Right kidney (tissue), 1 donor: ENCODE measurements around the gene ETNK2.

Source experiments
- DNase-seq: peaks from one replicate; pipeline ENCODE4 v3.0.0-alpha.2; 2016

The ETNK2 gene

DNA sequence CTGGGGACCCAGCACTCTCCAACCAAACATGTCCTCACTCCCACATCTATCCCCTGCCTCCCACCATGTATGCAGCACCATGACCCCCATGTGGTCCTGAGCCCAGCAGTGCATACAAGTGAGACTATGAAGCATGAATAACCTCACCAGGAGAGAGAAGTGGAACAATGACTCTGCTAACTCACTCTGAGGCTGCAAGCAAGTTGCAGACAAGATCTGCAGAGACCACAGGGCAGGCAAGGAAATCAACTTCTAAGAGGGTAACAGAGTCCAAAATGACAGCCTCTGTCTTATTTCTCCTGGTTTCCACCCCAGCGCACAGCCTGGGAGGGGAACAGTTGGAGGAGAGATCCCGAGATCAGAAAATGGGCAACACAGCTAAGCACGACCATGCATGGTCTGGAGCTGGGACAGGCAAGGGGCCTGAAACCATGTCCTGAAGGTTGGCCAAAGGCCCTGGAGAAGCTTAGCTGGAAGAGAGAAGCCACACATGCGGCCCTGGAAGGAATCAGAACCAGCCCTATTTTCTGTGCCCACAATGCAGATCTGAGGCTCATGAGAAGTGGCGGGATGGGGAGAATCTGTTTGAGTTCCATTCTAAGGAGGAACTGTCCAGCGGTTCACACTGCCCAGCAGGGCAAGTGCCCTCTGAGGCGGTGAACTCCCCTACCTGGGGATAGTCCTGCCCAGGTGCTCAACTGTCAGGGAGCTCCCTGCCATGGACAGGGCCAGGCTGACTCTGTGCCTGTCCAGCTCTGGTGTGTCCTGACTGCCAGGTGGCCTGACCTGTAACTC, 26.8 kb upstream of the ETNK2 start:
- no peak for DNase-seq

DNA sequence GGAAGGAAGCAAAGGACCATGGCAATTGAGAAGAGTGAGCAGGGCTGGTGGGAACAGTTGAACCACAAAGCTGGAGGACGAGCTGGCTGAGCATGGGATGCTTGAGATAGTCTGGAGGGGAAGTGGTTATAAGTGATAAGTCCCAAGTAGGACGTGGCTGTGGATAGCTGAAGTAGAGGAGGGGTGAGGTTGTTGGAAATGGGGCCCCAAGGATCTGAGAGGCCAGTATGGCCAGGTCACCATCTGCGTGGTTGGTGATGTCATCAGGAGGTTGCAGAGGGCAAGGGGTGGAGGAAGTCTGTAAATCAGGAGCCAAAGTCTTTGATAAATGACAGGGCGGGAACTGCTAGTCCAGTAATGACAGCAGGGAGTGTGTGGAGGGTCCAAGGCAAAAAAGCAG, 25.3 kb upstream of the ETNK2 start:
- DNase-seq = no peak

DNA sequence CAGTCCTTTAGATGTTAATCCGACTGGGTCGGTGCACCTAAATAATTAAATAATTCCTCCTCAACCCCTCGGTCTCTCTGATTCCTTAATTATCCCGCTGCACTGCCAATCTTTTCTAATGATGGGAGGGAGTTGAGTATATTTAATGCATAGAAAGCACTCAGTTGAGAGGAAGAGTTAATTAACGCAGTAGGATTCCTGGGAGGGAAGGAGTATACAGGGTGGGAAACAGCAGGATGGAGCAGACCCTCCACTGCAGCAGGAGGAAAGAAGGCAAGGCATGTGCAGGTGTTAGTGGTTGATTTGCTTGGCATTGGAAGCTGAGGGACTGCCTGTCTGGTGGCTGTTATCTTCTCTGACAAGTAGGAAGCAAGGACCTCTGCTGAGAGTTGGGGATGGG, 24.2 kb upstream of the ETNK2 start:
- no peak for DNase-seq

DNA sequence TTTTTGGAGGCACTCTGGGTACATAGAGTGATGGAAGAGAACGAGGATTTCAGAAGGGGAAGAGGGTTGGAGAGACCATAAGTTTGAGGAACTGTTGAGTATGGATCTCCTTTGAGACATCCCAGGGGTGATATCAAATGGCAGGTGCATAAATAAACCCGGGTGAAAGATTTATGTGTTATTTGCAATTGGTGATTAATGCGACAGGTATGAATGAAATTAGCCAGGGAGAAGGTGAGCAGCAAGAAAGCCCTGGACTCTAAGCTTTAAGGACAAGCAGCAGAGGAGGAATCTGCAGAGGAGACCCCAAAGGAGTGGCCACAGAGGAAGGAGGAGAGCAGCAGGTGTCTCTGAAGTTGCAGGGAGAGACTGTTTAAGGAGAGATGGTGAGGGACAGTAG, 23.1 kb upstream of the ETNK2 start:
- no peak for DNase-seq

DNA sequence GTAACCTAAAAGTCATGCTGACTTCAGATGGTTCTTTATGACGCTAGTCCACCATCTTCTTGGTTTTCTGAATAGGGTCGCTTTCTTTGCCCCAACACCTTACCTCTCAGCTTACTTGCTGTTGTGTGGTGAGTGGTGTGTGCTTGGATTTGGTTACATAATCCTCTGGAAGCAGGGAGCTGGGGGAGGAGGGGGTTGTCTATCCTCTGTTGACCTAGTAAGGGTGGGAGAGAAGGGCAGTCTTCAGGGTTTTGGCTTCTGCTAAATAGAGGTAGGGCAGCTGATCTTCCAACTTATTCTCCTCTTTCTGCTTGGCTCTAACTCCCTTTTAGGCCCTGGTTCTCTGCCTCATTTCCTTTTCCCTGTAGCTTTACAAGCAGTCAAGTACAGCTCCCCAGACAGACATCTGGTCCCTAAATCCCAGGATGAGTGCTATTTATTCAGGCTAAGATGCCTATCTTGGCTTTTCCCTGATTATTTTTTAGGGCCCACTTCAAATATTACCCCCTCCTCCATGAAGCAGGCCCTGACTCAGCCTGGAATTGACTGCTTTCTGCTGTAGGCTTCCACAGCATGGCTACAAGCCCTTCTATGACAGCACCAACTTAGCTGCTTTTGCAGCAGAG, 20.7 kb upstream of the ETNK2 start:
- DNase-seq = no peak

DNA sequence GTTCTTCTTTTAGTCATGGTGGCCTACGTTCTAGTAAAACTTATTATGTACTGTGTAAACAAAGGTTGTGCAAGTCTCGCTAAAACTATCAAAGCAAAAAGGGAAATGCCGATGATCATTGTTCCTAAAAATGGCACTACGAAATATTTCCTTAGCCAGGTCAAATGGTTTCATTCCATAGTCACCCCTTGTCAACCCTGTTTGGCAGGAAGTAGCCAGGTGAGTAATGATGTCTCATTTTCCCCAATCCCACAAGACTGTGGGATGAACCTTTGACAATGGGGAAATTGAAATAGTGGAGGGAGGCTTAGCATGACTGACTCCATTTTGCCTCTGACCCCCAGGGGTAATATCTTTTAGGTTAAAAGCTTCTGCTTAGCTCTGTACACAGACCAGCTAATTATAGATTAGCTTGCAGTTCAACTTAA, 19.9 kb upstream of the ETNK2 start:
- DNase-seq = no peak

DNA sequence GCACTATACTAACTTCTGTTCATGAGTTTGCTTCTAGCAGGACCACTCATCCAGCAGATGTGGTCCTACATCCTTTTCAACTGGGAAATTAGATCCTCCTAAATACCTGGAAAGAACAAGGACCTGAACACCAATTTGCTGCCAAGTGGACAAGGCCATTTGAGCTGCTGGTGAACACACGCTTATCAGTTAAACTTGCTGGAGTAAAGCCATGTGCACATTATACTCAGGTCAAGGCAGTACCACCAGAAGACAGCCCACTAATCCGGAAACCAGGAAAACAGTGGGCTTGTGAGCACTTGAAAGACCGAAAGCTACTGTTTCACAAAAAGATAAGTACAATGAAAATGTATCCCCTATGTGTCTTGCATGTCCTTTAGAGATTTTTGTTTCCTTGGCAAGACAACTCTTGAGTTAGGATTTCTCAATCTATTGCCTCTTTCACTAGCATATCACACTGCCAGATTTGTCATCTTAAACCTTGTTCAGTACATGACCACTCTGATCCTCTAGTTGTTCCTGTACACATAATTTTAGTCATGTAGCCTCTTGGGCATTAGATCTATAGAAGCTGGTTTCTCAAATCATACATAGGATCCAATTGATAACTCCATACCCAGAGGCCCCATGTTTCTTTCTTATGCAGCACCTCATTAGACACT, 18.8 kb upstream of the ETNK2 start:
- DNase-seq = no peak

DNA sequence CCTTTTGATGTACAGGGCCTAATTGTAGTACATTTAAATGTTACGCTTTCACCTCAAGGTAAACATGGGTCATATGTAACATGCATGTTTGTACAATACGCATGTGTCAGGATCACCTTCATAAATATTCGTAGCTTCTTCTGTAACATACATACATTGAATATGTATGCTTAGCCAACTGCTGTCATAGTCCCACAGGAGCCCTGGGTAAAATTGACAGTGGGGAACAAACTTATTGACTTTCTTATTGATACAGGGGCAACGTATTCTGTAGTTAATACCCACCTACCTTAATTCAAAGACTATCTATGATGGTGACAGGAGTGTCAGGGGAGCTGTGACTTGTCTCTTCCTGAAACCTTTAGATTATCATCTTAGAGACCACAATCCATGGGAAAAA, 18.0 kb upstream of the ETNK2 start:
- no peak for DNase-seq

DNA sequence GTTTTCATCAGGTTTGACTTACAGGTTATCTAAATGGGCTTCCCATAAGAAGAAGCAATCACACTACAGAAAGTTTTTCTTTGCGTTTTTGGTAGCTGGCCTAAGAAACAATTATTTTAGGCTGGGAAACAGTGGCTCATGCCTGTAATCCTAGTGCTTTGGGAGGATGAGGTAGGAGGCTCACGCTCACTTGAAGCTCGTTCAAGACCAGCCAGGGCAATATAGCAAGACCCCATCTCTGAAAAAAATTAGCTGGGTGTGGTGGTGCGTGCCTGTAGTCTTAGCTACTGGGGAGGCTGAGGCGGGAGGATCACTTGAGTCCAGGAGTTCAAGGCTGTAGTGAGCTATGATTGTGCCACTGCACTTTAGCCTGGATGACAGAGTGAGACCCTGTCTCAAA, 15.9 kb upstream of the ETNK2 start:
- DNase-seq = no peak

DNA sequence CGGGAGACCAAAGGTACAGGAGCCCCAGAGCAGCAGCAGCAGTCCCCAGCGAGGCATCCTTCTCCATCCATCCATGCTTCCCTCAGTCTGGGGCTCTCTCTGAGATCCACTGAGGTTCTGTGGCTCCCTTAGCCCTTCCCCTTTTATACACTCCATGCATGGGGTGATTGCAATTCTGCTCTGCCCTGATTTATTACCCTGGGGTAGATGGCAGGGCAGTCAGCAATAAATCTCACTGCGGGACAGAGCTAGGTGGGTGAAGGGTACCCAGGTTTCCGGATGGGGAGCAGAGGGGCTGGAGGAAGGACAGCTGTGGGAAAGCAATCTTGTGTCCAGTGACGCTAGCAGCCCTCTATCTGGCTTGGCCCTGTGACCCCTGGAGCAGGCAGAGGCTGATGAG, 14.4 kb upstream of the ETNK2 start, which contains the start of gene REN:
Gene REN, minus strand, starts transcription at position 119 of the 400 bp plus-strand sequence. Its CDS starts 44 bp downstream, at position 75.
- DNase-seq = no peak

DNA sequence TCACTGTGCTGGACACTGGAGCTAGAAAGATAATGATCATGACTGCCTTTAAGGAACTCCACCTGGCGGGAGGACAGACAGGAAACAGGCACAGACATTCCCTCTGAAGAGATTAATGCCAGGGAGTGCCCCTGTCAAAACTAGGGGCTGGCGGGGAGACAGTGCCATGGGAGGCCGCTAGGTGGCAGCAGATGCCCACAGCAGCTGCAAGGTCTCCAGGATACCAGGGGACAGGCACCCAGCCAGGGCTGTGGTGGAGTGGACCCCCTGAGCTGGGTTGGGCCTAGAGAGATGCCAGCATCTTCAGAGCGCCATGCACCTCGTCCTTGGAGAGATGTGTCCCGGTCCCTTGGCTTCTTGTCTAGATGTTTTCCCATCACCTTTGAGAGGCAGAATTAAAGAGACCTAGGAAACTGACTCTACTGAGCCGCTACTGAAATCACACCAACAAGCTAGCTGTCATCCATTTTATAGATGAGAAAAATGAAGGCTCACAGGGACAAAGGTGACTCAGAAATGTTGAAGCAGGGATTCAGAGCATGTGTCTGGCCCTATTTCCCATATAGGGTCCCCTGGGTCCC, 10.7 kb upstream of the ETNK2 start:
- peak; percentile 73 for DNase-seq

DNA sequence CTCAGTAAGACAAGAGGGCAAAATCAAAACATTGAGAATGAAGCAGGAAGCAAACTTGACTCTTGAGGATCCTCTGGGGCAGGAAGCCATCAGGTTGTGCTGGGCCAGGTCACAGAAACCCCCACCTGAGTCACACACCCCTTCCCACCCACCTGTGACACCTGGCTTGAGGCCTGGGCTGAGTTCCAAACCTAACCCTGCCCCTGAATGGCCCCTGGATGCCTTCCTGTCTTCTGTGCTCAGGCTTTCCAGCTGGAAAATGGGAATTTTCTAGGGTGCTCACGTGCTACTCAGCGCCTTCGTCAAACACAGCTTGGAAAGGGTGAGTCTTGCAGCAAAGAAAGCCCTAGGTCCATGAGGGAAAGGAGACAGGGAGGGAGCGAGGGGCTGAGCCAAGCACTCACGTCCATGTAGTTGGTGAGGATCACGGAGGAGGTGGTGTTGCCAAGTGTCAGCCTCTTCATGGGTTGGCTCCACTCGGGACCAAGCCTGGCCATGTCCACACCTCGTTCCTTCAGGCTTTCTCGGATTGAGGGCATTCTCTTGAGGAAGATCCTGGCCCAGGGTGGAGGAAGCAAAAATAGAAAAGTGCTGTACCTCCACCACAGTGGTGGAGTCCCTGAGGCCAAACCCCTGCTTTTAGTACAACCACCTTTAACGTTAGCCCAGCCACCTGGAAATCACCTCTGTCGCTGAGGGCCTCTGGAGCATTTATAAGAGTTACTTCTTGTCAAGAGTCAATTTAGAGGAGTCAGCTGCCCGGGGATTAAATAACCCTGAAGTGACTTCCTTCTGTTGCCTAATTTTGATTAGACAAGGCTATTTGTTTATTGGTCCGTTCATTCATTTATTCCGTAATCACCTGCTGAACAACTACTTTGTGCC, 10.0 kb upstream of the ETNK2 start:
- DNase-seq = no peak

DNA sequence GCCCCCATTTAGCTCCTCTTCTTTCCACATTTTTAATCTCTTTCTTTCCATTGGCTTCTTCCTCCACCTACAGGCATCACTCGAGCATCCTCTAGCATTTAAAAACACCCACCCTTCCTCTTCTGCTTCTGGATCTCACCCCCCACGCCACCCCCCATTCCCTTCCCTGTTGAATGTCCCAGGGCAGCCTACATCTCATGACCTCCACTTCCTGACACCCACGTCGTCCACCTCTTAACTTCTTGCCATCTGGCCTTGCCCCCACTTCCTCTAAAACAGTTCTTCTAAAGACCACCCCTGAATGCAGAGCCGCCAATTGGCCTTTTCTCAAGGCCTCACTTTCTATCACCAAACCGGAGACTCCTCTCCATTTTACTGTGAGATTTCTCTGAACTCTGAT, 6.1 kb upstream of the ETNK2 start:
- DNase-seq = no peak

DNA sequence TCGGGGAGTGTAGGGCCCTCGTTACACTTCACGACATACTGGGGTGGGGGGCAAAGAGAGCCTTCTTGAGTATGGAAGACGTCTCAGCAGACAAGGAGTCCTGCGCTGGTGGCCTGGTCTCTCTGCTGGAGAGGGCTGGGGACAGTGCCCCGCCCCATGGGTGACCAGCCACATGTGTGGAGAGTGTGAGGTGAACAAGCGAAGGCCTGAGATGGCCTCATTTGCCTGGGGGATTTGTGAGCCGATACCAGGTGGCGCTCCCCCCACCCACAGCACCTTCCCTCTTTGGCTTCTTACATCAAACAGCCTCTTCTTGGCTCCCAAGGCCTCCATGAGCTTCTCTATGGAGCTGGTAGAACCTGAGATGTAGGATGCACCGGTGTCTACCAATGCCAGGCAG, 4.0 kb upstream of the ETNK2 start:
- DNase-seq = no peak

DNA sequence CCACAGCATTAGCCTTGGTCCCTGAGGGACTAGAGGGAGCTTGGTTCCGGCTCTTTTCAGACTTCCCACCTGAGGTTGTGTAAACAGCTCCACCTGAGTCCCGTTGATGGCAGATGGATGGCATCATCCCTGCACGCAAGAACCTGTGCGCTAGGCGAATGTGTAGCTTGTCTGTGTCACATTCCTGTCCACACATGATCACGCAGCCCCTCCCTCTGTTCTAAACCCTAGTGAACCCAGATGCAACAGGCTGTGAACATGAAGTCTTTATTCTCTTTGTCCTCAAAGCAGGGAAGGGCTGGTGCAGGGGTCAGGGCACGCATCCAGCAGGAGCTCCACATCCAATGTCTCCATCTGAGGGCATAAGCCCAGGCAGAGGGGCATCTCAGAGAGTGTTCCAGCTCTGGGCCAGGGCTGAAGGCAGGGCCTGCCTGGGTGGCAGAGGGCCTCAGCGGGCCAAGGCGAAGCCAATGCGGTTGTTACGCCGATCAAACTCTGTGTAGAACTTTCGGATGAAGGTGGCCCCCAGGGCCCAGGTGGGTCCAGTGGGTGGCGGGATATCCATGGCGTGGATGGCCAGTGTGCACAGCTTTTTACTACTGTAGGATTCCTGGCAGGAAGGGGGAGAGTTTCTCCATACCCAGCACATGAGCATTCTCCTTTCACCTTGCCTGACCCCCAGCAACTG, 2.9 kb upstream of the ETNK2 start:
- DNase-seq = no peak

DNA sequence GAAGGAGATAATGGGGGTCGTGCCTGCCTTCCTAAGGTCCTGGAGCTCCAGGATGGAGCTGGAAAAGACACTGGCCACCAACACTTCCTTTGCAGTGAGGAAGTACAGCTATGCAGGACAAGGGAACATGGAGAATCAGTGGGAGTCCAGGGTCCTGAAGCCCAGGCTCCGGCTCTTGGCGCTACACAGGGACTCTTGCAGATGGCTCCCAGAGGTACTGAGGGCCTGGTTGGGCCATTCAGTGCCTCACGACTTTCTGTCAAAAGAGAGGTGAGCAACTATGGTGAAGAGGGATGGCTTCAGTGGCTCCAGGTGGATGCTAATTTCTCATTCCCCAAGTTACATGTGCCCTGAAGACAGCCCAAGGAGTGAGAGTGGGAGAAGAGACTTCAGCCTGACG, 1.8 kb upstream of the ETNK2 start:
- no peak for DNase-seq

DNA sequence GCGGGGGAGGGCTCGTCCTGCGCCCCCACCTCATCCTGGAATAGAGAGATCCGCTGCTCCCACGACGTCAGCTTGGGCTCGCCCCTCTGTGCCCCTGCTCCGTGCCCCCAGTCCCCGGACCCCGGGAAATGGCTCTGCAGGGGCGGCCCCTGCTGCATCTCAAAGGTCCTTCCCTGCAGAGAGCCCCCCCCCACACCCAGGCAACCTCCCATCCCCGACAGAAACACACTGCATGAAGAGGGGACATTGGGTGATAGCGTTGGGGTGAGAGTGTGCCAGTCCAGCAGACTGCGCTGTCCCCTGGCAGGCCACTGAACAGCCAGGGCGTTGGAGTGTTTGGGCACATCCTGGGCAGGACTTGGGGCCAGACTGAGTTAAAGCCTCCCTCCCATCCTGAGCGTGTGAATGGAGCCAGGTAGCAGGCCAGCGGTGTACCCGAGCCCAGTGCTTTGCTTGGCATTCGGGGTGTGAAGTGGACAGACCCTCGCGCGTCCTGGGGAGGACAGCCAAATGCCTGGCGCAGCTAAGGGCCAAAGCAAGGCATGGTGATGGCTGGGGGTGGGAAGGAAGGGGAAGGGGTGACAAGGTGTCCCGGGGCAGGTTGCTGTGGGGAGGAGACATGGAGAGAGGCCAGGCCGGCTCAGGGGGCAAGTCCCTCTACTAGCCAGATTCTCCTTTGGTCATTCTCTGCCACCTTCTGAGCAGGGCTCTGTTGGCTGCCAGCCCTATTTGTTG, 633 bp upstream of the ETNK2 start:
- DNase-seq = peak; percentile 61

DNA sequence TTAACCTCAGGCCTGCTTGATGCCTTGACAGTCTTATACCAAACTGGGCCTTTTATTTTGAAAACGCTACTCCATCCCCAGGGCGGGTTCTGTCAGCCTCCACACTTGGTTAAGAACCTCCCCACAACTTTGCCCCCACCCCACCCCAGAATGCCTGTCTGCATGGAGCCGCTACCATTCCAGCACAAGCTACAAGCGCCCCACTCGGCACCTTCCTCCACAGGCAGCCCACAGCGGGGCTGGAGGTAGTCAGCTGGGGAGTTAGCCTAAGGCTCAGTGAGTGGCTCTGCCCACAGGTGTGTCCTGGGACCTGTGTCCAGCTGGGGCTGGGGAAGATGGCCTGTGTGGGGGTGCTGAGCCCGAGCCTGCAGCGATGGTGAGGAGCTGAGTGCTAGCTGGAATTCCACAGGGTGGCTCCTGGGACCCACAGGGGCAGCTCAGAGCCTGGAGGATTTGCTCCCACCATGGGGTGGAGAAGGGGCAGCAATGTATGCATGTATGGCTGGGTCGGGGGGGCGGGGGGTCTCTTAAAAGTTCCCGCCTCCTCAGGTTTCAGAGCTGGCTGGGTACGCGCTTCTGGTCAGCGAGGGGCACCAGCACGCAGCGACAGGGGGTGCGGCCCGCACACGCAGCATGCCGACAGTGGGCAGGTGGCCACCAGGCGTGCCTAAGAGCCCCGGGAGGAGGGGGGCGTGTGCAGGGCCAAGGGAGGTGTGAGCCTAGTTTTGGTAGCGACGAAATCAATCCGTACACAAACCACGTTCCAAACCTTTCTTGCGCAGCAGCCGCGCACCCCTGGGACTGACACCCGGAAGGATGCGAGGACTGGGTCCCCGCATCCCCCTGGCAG, 917 bp downstream of the ETNK2 start:
- DNase-seq = peak; percentile 57

DNA sequence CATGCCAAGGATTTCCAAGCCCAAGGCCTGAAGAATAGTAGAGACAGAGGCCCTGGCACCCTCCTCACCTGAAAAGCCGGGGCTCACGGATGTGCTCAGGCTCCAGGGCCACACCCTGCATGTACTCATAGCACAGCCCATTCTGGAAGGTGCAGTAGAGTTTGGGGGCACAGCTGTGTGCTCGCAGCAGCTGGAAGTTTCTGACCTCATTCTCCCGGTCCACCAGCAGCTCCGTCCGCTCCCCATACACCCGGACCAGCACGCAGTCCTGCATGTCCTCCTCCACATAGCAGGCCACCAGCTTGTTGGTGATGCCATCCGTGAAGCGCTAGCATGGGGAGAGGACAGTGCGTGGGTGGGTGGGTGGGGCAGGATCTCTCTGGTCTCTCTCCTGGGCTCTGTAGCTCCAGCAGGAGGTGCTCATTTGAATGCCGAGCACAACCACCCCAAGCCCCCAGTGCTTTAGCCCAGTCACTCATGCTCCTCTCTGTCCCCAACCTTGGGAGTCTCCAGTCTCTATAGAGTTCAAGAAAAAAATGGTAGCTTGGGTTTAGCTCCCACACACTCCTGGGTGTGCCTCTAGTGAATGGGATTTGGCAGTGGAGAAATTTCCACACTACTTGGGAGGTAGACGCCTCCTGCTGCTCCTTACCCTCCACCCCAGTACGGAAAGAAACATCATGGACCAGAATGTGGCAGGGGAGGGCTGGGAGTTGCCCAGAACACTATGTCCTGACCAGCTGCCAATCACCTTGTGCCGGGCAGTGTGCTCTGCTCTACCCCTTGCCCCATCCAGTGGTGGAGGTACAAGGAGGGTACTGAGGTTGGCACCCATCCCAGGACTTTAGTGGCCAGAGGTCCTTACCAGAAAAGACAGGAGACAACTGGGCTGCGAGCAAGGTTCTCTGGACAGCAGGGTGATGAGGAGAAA, 1.9 kb downstream of the ETNK2 start:
- DNase-seq = no peak
